ENCODE measurements around the gene VWDE. TPM values are rescaled to one million over a fixed set of nuclear protein-coding genes. Genes with fewer than 3 reads are reported as not detected.
"Not testable (repeated sequence)": the region's sequence is repeated elsewhere in the genome, so short reads cannot be mapped to it uniquely, and the experiment has no call there.

The VWDE gene
- total RNA-seq, 1 experiment from 2014 or later, result 3.1 TPM

DNA sequence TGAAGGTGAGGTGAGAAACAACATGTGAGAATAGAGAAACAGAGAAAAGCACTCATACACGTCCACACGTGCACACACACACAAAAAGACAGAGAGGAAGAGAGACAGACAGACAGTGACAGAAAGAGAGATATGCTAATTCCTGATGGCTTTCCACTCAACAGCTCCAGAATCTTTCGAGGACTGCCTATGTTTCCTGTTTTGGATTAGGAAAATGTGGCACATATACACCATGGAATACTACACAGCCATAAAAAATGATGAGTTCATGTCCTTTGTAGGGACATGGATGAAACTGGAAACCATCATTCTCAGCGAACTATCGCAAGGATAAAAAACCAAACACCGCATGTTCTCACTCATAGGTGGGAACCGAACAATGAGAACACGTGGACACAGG is 4.0 kb upstream of the VWDE start:
- not testable (repeated sequence) for DNase-seq (ENCODE audit: extremely low read depth, low read depth)

DNA sequence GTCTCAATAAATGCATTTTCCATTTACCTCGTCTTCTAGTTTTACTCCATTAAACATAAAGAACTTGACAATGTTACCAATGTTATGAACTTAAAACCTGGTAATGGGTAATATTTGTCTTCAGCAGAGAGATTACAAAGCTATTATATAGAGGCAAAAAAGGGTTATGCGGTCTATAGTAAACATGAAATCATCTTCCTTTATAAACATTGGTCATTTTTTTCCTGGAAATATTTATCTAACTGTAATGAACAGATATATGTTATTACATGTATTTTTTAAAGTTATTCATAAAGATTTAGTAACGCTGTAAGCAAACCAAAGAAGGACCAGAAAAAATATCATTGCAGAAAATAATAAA is 1.3 kb downstream of the VWDE start:
- DNase-seq (ENCODE audit: extremely low read depth, low read depth), result no peak

DNA sequence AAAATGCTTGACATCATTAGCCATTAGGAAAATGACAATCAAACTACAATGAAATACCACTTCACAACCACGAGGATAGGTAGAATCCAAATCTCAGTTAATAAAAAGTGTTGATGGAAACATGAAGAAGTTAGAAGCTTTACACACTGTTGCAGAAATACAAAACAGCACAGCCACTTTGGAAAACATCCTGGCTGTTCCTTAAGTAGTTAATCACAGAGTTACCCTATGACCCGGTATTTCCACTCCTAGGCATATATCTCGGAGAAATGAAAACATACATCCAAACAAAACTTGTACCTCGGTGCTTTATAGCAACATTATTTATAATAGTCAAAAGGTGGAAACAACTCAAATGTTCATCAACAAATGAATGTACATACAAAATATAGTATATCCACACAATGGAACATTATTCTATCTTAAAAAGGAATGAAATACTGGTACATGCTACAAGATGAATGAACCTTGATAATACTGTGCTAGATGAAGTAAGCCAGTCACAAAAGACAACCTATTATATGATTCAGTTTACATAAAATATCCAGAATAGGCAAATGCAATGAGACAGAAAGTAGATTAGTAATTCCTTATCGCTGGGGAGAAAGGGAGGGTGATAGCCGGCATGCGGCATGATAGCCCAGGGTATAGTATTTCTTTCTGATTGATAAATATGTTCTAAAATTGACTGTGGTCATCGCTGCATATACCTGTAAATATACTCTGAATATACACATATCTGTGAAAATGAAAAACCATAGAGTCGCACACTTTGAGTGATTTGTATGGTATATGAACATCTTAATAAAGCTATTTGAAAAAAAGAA is 1.9 kb downstream of the VWDE start:
- no peak for DNase-seq (ENCODE audit: extremely low read depth, low read depth)

DNA sequence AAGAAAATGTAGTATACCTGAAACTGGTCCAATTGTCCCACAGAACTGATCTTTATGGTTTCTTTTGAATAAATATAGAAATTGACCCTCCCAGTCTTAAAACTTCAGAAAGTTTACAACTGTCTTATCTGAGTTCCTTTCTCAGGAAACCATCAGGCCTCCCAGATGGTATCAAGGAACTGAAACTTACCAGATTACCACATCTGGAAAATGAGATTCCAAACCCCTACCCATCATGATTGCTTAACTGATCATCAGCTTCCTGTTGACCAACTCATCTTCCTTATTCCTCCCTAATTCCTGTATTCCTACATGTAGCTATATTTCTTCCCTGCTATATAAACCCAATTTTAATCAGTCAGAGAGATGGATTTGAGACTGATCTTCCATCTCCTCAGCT is 5.5 kb downstream of the VWDE start:
- no peak for DNase-seq (ENCODE audit: extremely low read depth, low read depth)

DNA sequence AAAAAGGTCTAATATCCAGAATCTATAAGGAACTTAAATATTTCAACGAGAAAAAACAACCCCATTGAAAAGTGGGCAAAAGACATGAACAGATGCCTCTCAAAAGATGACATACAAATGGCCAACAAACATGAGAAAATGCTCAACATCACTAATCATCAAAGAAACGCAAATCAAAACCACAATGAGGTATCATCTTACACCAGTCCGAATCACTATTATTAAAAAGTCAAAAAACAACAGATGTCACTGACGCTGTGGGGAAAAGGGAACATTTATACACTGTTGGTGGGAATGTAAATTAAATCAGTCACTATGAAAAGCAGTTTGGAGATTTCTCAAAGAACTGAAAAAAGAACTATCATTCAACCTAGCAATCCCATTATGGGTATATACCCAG is 6.0 kb downstream of the VWDE start:
- no peak for DNase-seq (ENCODE audit: extremely low read depth, low read depth)

DNA sequence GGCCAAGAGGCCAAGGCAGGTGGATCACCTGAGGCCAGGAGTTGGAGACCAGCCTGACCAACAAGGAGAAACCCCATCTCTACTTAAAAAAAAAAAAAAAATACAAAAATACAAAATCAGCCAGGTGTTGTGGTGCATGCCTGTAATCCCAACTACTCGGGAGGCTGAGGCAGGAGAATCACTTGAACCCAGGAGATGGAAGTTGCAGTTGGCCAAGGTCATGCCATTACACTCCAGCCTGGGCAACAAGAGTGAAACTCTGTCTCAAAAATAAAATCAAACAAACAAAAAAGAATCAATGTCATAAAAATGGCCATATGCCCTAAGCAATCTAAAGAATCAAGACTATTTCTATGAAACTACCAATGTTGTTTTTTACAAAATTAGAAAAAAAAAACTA is 7.0 kb downstream of the VWDE start:
- not testable (repeated sequence) for DNase-seq (ENCODE audit: extremely low read depth, low read depth)

DNA sequence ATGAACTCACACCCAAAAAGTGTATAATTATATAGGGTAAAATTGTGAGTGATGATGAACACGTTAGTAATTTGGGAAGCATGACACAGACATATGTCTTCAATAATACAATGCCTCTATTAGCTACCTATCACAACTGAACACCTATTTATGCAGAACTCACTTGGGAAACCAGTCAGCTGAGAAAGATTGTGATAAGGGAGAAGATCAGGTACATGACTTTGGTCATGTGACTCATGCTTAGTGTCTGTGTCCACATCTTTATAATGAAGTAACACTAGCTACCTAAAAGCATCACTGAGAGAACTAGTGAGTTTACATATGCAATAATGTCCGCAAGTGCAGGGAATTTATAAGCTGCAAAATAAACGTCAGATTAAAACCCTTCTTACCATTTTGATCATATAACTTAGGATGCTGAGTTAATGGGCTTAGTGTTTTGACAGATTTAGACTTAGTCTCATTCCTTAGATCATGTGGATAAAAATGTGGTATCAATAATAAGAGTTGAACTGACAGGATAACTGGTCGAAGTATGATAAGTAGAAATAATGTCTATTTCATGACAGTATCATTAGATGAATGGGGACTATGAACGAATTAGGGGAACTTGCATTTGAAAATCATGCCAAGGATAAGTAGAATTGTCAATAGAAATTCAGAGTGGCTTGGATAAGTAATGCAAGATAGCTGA is 11.6 kb downstream of the VWDE start:
- DNase-seq (ENCODE audit: extremely low read depth, low read depth), result no peak

DNA sequence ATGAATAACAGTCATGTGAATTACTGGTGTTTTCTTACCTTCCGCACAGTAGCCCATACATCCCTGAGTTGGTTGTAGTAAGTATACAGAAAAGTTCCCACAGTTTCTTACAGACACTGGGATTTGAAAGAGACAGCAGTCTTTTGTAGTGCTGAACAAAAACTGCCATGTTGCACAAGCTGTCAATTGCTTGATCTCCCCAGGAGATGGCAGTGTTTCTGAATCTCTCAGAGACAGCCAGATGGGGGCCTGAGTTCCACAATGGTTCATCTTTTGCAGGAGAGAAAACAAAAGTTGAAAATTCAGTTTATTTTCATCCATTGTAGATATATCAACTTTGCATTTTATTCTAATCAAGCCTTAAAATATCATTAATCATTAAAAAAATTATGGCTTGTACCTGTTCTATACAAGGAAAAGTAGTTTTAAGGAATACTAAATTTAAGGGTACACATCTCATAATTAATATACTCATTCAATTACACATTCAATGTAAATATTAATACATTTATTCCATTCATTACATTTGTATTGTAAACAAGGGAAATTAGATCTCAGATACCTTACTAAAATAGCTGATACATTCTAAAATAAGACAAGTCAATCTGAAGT is 14.5 kb downstream of the VWDE start:
- peak; percentile 72 for DNase-seq (ENCODE audit: extremely low read depth, low read depth)

DNA sequence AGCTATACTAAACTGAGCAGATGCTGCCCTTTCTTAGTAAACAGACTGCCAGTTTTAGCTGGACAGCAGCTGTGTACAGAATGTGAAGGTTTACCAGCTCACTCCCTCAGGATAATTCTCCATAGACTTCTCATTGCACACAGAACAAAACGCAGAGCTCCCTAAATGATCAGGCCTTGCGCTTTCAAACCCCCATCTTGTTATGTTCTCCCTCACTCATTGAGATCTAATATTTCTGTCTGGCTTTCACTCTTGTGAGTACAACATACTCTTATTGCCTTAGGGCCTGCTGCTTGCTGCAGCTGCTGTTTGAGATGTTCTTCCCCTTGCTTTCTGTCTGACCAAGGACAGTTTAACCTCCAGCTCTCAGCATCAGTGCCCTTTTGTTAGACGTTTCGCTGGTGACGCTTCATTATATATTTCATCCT is 17.3 kb downstream of the VWDE start:
- DNase-seq (ENCODE audit: extremely low read depth, low read depth), result no peak

DNA sequence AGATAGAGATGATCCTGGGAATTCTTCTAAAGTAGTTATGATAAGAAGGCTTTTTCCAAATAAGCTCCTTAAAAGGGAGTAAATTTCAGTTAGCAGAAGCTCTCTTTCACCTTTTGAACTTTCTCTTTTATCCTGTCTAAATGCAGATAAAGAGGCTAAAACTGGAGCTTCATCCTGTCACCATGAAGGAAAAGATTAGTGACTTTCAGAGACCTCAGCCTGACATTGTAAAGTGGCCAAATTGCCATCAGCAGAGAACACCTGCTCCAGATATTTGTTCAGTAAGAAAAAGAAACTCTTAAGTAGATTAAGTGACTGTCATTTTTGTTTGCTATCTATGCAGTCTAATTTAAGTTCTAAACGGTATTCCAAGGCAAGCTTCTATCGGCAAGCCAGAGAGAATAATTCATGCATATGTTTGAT is 18.3 kb downstream of the VWDE start:
- no peak for DNase-seq (ENCODE audit: extremely low read depth, low read depth)

DNA sequence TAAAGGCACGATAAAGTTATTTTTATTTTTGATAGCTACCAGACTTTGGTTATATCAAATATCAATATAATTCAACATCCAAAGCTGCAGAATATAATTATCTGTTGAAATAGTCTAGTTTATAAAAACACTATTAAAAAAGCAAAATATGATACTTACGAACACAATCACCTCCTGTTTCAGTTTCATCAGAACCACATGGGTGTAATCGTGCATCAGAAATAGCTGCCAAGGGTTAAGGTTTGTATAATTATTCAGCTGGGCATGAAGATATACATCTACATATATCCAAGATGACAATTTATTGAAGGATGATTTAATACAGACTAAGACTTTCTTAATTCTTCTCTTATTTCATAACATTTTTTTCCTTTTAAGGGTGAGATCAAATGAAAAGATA is 20.3 kb downstream of the VWDE start:
- no peak for DNase-seq (ENCODE audit: extremely low read depth, low read depth)

DNA sequence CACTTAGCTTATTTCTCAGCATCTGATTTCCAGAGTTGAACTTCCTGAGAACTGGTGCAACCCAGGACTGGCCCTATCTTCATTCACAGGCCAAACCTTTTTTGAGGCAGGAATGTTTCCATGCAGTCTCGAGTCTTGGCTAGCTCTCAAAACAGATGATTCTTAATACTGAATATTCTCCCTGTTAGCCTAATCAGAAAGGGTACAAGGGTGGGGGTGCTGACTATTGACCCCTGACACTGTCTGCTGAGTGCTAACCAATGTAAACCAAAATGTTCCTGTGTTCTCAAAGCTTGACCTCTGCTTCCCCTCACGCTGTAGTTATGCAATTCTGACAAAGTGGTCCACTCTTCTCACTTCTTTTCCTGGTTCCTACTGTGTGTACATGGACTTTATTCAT is 25.3 kb downstream of the VWDE start:
- DNase-seq (ENCODE audit: extremely low read depth, low read depth), result no peak

DNA sequence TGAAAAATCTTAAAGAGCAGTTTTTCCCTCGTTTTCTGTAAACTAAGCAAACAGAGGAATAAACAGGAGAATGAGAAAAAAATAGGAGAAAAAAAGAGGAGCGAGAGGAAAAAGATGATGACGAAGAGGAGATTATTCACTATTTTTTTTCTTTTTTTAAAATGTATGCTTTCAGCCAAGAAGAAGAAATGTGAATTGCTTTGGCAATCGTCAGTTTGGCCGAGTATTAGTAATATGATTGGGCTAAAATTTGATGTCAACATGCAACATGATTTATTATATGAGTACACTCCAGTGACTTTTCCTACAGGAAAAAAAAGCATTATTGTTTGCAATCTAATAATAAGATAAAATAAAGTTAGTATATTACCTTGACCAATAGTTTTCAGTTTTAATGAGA is 26.3 kb downstream of the VWDE start:
- no peak for DNase-seq (ENCODE audit: extremely low read depth, low read depth)

DNA sequence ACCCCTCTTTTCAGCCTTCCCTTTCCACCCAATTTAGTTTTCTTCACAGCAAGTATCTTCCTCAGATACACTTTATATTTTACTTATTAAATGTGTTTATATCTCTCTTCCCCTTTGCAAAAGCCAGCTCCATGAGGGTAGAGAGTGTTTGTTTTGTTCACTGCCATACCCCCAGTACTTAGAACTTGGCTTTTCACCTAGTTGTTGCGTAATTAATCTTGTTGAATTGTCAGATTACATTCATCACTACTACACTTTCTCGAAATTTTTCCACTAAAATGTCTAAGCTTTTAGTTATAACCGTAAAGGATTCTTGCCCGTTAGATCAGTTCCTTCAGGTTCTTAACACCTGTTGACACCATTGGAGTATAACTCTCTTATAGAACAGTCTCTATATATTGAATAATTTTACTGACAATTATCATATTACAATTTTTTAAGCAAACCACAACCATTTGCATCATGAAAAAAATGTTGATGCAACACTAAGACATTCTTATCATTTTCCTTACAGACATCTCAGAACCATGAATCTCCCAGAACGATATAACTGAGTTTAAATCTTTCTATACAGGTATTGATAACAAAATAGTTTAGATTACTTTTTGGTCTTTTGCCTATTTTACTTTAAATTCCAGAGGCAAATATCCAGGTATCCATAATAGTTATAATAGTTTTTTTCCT is 29.9 kb downstream of the VWDE start:
- DNase-seq (ENCODE audit: extremely low read depth, low read depth), result no peak

DNA sequence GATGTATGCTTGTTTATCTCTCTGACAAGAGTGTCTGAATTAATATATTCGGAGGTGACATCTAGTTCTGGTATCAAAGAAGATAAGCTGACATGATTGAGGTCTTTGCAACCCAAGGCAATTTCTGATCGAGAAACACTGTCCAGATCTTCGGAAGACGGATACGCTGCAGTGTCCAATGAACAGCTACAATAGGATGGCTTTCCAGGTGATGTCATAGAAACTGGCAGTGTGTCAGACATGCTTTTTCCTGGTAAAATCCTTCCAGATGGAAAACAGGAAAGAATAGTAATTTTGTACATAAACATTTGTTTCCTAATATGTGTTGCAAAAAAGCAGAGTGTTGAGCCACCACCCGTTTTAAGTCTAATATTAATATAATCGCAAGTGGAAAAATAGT is 33.4 kb downstream of the VWDE start:
- no peak for DNase-seq (ENCODE audit: extremely low read depth, low read depth)

DNA sequence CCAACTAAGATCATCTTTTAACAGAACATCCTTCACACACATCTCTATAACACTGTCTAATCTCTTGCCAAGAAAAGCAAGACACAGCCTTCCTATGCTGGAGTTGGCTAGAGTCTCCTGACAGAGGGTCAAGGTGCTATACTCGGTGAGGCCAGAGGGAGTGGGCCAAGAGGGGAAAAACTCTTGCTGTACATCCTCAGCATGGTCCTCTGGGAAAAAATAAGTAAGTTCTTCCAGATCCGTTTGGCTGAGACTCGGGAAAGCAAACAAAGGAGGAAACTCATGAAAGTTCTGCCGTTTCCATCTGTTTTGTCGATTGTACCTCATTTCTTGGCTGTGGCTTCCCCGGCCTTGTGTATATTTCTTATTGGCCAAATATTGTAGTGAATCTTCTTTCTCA is 33.9 kb downstream of the VWDE start:
- DNase-seq (ENCODE audit: extremely low read depth, low read depth), result no peak

DNA sequence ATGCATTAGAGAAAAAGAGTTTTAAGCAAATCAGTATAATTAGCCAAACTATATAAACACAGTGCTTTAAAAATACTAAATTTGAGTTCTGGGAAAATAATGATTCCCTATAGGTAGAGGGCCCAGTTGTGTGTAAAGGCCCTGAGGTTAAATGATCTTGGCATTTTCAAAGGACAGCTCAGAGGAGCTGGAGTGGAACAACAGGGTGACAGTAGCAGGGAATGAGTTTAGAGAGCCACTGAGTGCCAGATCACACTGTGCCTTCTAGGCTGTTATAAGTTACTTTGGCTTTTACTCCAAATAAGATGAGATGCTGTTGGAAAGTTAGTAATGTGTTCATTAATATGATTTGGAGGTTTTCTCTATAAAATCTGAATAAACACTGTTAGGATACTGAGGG is 34.6 kb downstream of the VWDE start:
- DNase-seq (ENCODE audit: extremely low read depth, low read depth), result no peak

DNA sequence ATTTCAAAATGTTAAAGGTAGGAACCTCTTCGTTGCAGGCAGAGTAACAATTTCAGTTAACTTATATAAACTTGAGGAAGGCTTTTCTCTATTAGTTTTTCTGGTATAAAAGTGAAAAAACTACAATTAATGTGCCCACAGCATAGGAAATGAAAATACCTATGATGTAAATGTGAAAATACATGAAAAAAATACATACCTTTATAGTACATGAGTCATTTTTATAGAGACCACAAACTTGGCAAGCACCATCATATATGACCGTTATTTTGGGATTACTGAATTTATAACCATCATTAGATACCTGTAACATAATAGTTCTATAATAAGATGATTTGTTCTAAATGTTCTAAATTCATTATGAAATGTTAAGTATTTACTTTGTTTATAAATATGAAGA is 42.7 kb downstream of the VWDE start:
- DNase-seq (ENCODE audit: extremely low read depth, low read depth), result no peak

DNA sequence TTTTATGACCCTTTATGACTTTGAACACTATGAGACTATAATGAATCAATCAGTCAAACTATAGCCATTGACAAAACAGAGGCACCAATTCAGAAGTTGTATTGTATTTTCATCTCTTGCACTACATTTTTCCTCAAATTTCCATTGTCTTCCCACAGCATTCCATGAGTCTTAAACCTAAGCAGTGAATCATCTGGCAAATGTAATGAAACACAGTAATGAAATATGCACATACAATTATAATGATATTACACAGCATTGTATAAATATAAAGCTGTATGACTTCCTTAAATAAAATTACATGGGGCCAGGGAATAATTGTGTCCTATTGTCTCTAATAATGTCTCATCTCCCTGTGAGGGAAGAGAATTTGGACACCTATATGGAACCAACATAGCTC is 45.0 kb downstream of the VWDE start:
- DNase-seq (ENCODE audit: extremely low read depth, low read depth), result no peak

DNA sequence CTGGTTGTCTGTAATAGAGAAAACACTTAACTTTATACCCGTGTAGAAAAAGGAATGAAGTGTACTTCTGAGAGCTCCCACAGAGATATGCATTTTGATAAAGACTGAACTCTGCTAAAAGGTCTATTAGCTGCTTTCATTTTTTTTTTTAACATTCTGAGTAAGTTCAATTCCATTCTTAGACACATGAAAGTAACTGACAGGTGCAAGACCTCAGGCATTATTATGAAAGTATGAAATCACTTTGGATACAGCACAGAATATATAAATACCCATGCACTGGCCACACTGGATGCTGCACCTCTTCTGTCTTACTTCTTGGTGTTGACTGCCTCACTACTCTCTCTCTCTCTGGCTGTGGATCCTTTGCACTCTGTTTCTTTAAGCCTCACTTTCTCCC is 46.2 kb downstream of the VWDE start:
- no peak for DNase-seq (ENCODE audit: extremely low read depth, low read depth)

DNA sequence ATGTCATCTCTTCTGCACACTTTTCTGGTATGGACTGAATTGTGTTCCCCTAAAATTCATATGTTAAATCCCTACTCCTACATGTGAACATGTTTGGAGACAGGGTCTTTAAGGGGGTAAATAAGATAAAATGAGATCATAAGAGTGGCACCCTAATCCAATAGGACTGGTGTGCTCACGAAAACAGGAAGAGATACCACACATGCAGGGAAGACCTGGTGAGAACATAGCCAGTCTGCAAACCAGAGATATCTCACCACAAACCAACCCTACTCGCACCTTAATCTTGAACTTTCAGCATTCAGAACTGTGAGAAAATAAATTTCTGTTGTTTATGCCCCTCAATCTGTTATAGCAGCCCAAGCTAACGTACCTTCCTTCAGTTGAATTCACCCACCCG is 51.8 kb downstream of the VWDE start:
- DNase-seq (ENCODE audit: extremely low read depth, low read depth), result no peak

All from NCI-H460 (cell line).